H9 (cell line): Measurements from ENCODE around the gene NCKAP5. TPM values are rescaled to one million over a fixed set of nuclear protein-coding genes. Genes with fewer than 3 reads are reported as not detected.

ENCODE experiments used
- DNase-seq: peaks from one replicate; pipeline ENCODE4 v3.0.0-alpha.2; 2017
- H2AFZ ChIP-seq: one replicate; pipeline ENCODE4 v1.6.1; 2013; ENCODE audit warnings: mild to moderate bottlenecking, low read length, control low read depth, moderate library complexity
- H2AK5ac ChIP-seq: 2 replicates; pipeline ENCODE4 v1.6.1; 2013; ENCODE audit warnings: low read length, control low read depth, mixed read lengths; ENCODE audit not compliant: insufficient read length
- H2BK120ac ChIP-seq: one replicate; pipeline ENCODE4 v1.6.1; 2013; ENCODE audit warnings: low read depth, mild to moderate bottlenecking, low read length, control low read depth, inconsistent platforms; ENCODE audit not compliant: poor library complexity, severe bottlenecking
- H2BK12ac ChIP-seq: 2 replicates; pipeline ENCODE4 v1.6.1; 2013; ENCODE audit warnings: low read length, control low read depth, mixed read lengths, low read depth; ENCODE audit not compliant: insufficient read length
- H2BK15ac ChIP-seq: 2 replicates; pipeline ENCODE4 v1.6.1; 2013; ENCODE audit warnings: low read depth, low read length, control low read depth
- H2BK20ac ChIP-seq: one replicate; pipeline ENCODE4 v1.6.1; 2013; ENCODE audit warnings: low read depth, mild to moderate bottlenecking, low read length, control low read depth, inconsistent platforms; ENCODE audit not compliant: poor library complexity, severe bottlenecking
- H2BK5ac ChIP-seq: 2 replicates; pipeline ENCODE4 v1.6.1; 2013; ENCODE audit warnings: low read length, control low read depth, mixed read lengths; ENCODE audit not compliant: insufficient read length
- H3K14ac ChIP-seq: 2 replicates; pipeline ENCODE4 v1.6.1; 2013; ENCODE audit warnings: low read length, control low read depth; ENCODE audit not compliant: insufficient read depth
- H3K18ac ChIP-seq: 2 replicates; pipeline ENCODE4 v1.6.1; 2013; ENCODE audit warnings: low read depth, mild to moderate bottlenecking, mixed read lengths, low read length, control low read depth; ENCODE audit not compliant: insufficient read length
- H3K23ac ChIP-seq: 2 replicates; pipeline ENCODE4 v1.6.1; 2013; ENCODE audit warnings: low read length, control low read depth, mixed read lengths, low read depth; ENCODE audit not compliant: insufficient read length
- H3K23me2 ChIP-seq: 2 replicates; pipeline ENCODE4 v1.6.1; 2013; ENCODE audit warnings: low read depth, mild to moderate bottlenecking, mixed read lengths, low read length, control low read depth; ENCODE audit not compliant: insufficient read length, poor library complexity, severe bottlenecking
- H3K27ac ChIP-seq: 2 replicates; pipeline ENCODE4 v1.5.1; 2013; ENCODE audit warnings: low read length, control low read depth, mixed read lengths, low read depth; ENCODE audit not compliant: insufficient read length
- H3K27me3 ChIP-seq: 2 replicates; pipeline ENCODE4 v1.6.1; 2013; ENCODE audit warnings: low read length, control low read depth, inconsistent platforms; ENCODE audit not compliant: insufficient read depth
- H3K4ac ChIP-seq: 2 replicates; pipeline ENCODE4 v1.6.1; 2013; ENCODE audit warnings: low read depth, mild to moderate bottlenecking, control low read depth, inconsistent platforms, low read length, moderate library complexity
- H3K4me1 ChIP-seq: 2 replicates; pipeline ENCODE4 v1.6.1; 2013; ENCODE audit warnings: low read length, control low read depth, inconsistent platforms; ENCODE audit not compliant: insufficient read depth
- H3K4me2 ChIP-seq: 2 replicates; pipeline ENCODE4 v1.6.1; 2013; ENCODE audit warnings: low read length, control low read depth, mixed read lengths; ENCODE audit not compliant: insufficient read length, insufficient read depth
- H3K56ac ChIP-seq: 2 replicates; pipeline ENCODE4 v1.6.1; 2013; ENCODE audit warnings: low read depth, mild to moderate bottlenecking, mixed read lengths, low read length, control low read depth; ENCODE audit not compliant: insufficient read length
- H3K79me1 ChIP-seq: 2 replicates; pipeline ENCODE4 v1.6.1; 2013; ENCODE audit warnings: low read depth, mild to moderate bottlenecking, moderate library complexity, low read length, control low read depth, inconsistent platforms; ENCODE audit not compliant: insufficient read depth, poor library complexity, severe bottlenecking
- H3K79me2 ChIP-seq: 2 replicates; pipeline ENCODE4 v1.6.1; 2013; ENCODE audit warnings: low read length, control low read depth, inconsistent platforms; ENCODE audit not compliant: insufficient read depth
- H3K9ac ChIP-seq: 2 replicates; pipeline ENCODE4 v1.6.1; 2013; ENCODE audit warnings: low read length, control low read depth, mixed read lengths; ENCODE audit not compliant: insufficient read length; ENCODE audit errors: extremely low read depth
- H3K9me3 ChIP-seq: one replicate; pipeline ENCODE4 v1.6.1; 2013; ENCODE audit warnings: low read depth, low read length, inconsistent platforms; ENCODE audit not compliant: control insufficient read depth
- H3T11ph ChIP-seq: one replicate; pipeline ENCODE4 v1.6.1; 2013; ENCODE audit warnings: mild to moderate bottlenecking, low read length, control low read depth, inconsistent platforms
- H4K20me1 ChIP-seq: one replicate; pipeline ENCODE4 v1.6.1; 2013; ENCODE audit not compliant: control insufficient read depth, insufficient read length, insufficient read depth
- H4K5ac ChIP-seq: 2 replicates; pipeline ENCODE4 v1.6.1; 2013; ENCODE audit warnings: low read depth, mild to moderate bottlenecking, mixed read lengths, low read length, control low read depth; ENCODE audit not compliant: insufficient read length
- H4K8ac ChIP-seq: replicated peaks from 2 replicates; pipeline ENCODE4 v1.6.1; 2013; ENCODE audit warnings: low read length, control low read depth, mixed read lengths, low read depth; ENCODE audit not compliant: insufficient read length
- H4K91ac ChIP-seq: 2 replicates; pipeline ENCODE4 v1.6.1; 2013; ENCODE audit warnings: low read depth, mild to moderate bottlenecking, moderate library complexity, mixed read lengths, low read length, control low read depth; ENCODE audit not compliant: insufficient read length
- H3K27ac Mint-ChIP-seq, 3 experiments: 2 replicates in 2 of 3; 3 replicates in 1 of 3; pipeline ENCODE4 v1.8.0; 2020 to 2021; ENCODE audit warnings: mixed read lengths in 3 of 3, mild to moderate bottlenecking in 1 of 3, moderate library complexity in 1 of 3
- H3K27me3 Mint-ChIP-seq: 2 replicates; pipeline ENCODE4 v1.8.0; 2021; ENCODE audit warnings: low read depth, mild to moderate bottlenecking, moderate library complexity, mixed read lengths
- H3K36me3 Mint-ChIP-seq, 3 experiments: 2 replicates in 2 of 3; 3 replicates in 1 of 3; pipeline ENCODE4 v1.8.0; 2020 to 2021; ENCODE audit warnings: low read depth in 3 of 3, mixed read lengths in 3 of 3; ENCODE audit not compliant: insufficient read depth in 1 of 3
- H3K4me1 Mint-ChIP-seq, 2 experiments: 2 replicates each; pipeline ENCODE4 v1.8.0; 2020; ENCODE audit warnings: mixed read lengths in 2 of 2
- H3K4me3 Mint-ChIP-seq, 2 experiments: 2 replicates in 1 of 2; 3 replicates in 1 of 2; pipeline ENCODE4 v1.8.0; 2020 to 2021; ENCODE audit warnings: mild to moderate bottlenecking in 2 of 2, mixed read lengths in 2 of 2, moderate library complexity in 1 of 2
- H3K9me3 Mint-ChIP-seq, 2 experiments: 2 replicates in 1 of 2; 3 replicates in 1 of 2; pipeline ENCODE4 v1.8.0; 2020; ENCODE audit warnings: mild to moderate bottlenecking in 2 of 2, mixed read lengths in 2 of 2, moderate library complexity in 1 of 2
- CTCF ChIP-seq: fragments of 200-600 bp; sonication (generic); conservative IDR thresholded peaks from 3 replicates; pipeline ENCODE4 v1.8.0; 2021; ENCODE audit warnings: antibody characterized with exemption, mild to moderate bottlenecking
- WGBS: extraction: QIAGEN DNeasy Blood & Tissue Kit; methylation state at CpG from one replicate; pipeline ENCODE4 v1.1.7; 2013; ENCODE audit warnings: missing lambda C conversion rate, low lambda C conversion rate, mixed read lengths; ENCODE audit not compliant: insufficient read length; ENCODE audit errors: extremely low coverage; 5-methylcytosine and 5-hydroxymethylcytosine counted together
- total RNA-seq: library from RNA; stranded (reverse); gene quantifications from 2 replicates; pipeline ENCODE4 v1.2.1, GENCODE V29; 2021

Gene NCKAP5
- total RNA-seq, 1 experiment from 2014 or later = 0.26 TPM

GRCh38 chr2:132860220-132860619 lies 708.0 kb downstream of the NCKAP5 start:
- no peaks in the 10 kb centered on the region for H3K79me2 ChIP-seq
- H4K8ac ChIP-seq = no peak overlapping the region
- Mint-ChIP-seq H3K4me3 (no peak overlapping the region), H3K27me3 (no peaks in the 10 kb centered on the region), H3K36me3 (no peaks in the 10 kb centered on the region), H3K27ac (no peak overlapping the region), H3K4me1 (peaks cover 7 to 8% of the 10 kb centered on the region in 2 experiments; a peak in 3 of 4 replicates), H3K9me3 (no peaks in the 10 kb centered on the region)
- no peak overlapping the region for H3K27ac ChIP-seq
- H2BK120ac ChIP-seq = no peak overlapping the region
- no peak overlapping the region for H4K91ac ChIP-seq
- H3K56ac ChIP-seq = no peak overlapping the region
- H3K9ac ChIP-seq = no peak overlapping the region
- no peaks in the 10 kb centered on the region for H3K4me1 ChIP-seq
- TF ChIP-seq CTCF = no peak
- WGBS = no CpG with 5 or more reads among the region's 2 CpGs
- H3K79me1 ChIP-seq = no peaks in the 10 kb centered on the region
- no peaks in the 10 kb centered on the region for H3K27me3 ChIP-seq
- no peak overlapping the region for H2BK12ac ChIP-seq
- H2AK5ac ChIP-seq = no peak overlapping the region
- H2BK5ac ChIP-seq = no peak overlapping the region
- H3K9me3 ChIP-seq = no peaks in the 10 kb centered on the region
- H3T11ph ChIP-seq = no peak overlapping the region
- H2BK20ac ChIP-seq = no peak overlapping the region
- no peak overlapping the region for H3K4ac ChIP-seq
- H3K23ac ChIP-seq = no peak overlapping the region
- DNase-seq = no peak
- H3K14ac ChIP-seq = no peak overlapping the region
- H2BK15ac ChIP-seq = no peak overlapping the region
- no peaks in the 10 kb centered on the region for H4K20me1 ChIP-seq
- H2AFZ ChIP-seq = no peak overlapping the region
- H3K23me2 ChIP-seq = no peaks in the 10 kb centered on the region
- H3K4me2 ChIP-seq = no peak overlapping the region
- H3K18ac ChIP-seq = no peak overlapping the region
- H4K5ac ChIP-seq = no peak overlapping the region
